Immature natural killer cell (primary cell): ENCODE results near the gene MROH9. TPM values are rescaled to one million over a fixed set of nuclear protein-coding genes. Genes with fewer than 3 reads are reported as not detected.

Experiments
- DNase-seq, 3 donors: peaks; one replicate each; pipeline ENCODE4 v3.0.0; 2022; ENCODE audit warnings: mixed read lengths in 1 of 3
- H3K27ac Mint-ChIP-seq, 6 donors: one replicate each; pipeline ENCODE4 v1.8.0; 2020; ENCODE audit warnings: mixed read lengths in 6 of 6, mild to moderate bottlenecking in 5 of 6, inconsistent platforms in 4 of 6, moderate library complexity in 3 of 6
- H3K27me3 Mint-ChIP-seq, 3 donors: one replicate each; pipeline ENCODE4 v1.8.0; 2020 to 2021; ENCODE audit warnings: low read depth in 3 of 3, mild to moderate bottlenecking in 3 of 3, mixed read lengths in 3 of 3, moderate library complexity in 3 of 3, inconsistent platforms in 1 of 3
- H3K36me3 Mint-ChIP-seq, 3 donors: one replicate each; pipeline ENCODE4 v1.8.0; 2020; ENCODE audit warnings: mixed read lengths in 3 of 3, inconsistent platforms in 2 of 3, mild to moderate bottlenecking in 2 of 3
- H3K4me1 Mint-ChIP-seq, 2 donors: one replicate each; pipeline ENCODE4 v1.8.0; 2020; ENCODE audit warnings: inconsistent platforms in 2 of 2, mild to moderate bottlenecking in 2 of 2, mixed read lengths in 2 of 2, moderate library complexity in 1 of 2
- H3K4me3 Mint-ChIP-seq, 5 donors: one replicate each; pipeline ENCODE4 v1.8.0; 2020; ENCODE audit warnings: mild to moderate bottlenecking in 5 of 5, mixed read lengths in 5 of 5, inconsistent platforms in 3 of 5, moderate library complexity in 3 of 5
- H3K9me3 Mint-ChIP-seq, 6 donors: one replicate each; pipeline ENCODE4 v1.8.0; 2020; ENCODE audit warnings: mild to moderate bottlenecking in 6 of 6, mixed read lengths in 6 of 6, inconsistent platforms in 4 of 6, moderate library complexity in 3 of 6
- polyA plus RNA-seq, 3 donors: library from polyadenylated mRNA; unstranded; fragments of 300-500 nt; fragmentation: Illumina TruSeq; gene quantifications; one replicate each; pipeline ENCODE4 v1.2.3, GENCODE V29; 2021

MROH9 gene
- polyA plus RNA-seq, 3 donors from 2014 or later, result not detected

DNA sequence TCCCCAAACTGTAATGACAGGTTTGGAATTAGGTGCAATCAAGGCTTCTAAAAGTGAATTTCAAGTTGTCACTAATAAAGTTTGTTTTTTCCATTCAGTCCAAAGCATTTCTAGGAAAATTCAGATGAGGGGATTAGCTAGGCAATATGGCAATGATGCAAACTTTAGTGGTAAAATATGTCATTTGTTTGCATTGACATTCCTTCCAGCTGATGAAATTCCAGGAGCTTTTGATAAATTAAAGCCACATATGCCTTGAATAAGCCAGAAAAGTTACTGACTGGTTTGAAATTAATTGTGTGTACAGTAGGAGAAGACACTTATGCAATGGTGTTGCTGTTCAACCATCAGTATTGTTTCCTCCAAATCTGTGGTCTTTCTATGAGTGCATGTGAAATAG is 57.8 kb downstream of the MROH9 start:
- H3K36me3 Mint-ChIP-seq, result no peaks in the 10 kb centered on the region
- no peak overlapping the region for H3K27ac Mint-ChIP-seq
- peaks cover 0 to 5% (median 2%) of the 10 kb centered on the region in 3 donors for H3K27me3 Mint-ChIP-seq
- H3K4me3 Mint-ChIP-seq, result no peak overlapping the region
- H3K9me3 Mint-ChIP-seq, result no peaks in the 10 kb centered on the region
- DNase-seq, result no peak
- H3K4me1 Mint-ChIP-seq, result no peaks in the 10 kb centered on the region

DNA sequence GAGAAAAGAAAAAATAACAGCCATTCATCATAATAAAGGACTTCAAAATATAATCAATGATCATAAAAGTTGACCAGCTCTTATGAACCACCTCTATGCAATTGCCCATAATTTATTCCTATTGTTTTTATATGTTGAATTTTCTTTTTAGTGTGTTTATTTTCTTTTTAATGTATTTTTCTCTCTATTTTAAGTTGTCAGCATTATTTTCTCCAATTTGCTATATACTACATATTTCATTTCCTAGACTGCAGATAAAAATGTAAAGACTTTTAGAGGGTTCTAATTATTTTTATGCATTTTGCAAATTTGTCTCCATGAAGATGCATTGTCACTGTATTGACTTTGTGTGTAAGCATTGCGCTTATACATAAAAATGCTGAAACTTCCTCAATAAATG is 58.4 kb downstream of the MROH9 start:
- no peak overlapping the region for H3K4me3 Mint-ChIP-seq
- no peak for DNase-seq
- H3K27me3 Mint-ChIP-seq, result peaks cover 0 to 7% (median 2%) of the 10 kb centered on the region in 3 donors
- no peaks in the 10 kb centered on the region for H3K4me1 Mint-ChIP-seq
- no peaks in the 10 kb centered on the region for H3K9me3 Mint-ChIP-seq
- H3K27ac Mint-ChIP-seq, result no peak overlapping the region
- H3K36me3 Mint-ChIP-seq, result no peaks in the 10 kb centered on the region

DNA sequence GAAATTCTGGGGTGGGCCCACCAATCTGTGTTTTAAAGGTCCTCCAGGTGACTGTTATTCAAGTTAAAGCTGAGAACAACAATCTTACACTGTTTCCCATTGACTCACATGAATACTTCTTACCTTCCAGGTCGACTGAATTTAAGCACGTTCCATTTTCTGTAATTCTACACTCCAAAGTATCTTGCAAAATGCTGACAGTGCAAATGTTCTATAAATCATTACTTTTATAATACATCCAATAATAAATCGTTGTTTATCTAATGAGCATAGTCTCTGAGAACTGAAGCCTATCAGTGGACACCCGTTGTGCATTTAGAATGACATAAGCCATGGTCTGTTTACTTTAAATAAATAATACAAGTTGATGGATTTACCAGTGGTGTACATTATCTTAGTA is 79.5 kb downstream of the MROH9 start:
- Mint-ChIP-seq H3K4me3 (no peak overlapping the region), H3K27ac (no peak overlapping the region), H3K9me3 (peaks cover 0 to 11% (median 2%) of the 10 kb centered on the region in 6 donors), H3K36me3 (no peaks in the 10 kb centered on the region), H3K27me3 (peaks cover 0 to 14% (median 2%) of the 10 kb centered on the region in 3 donors), H3K4me1 (no peaks in the 10 kb centered on the region)
- DNase-seq, result no peak

DNA sequence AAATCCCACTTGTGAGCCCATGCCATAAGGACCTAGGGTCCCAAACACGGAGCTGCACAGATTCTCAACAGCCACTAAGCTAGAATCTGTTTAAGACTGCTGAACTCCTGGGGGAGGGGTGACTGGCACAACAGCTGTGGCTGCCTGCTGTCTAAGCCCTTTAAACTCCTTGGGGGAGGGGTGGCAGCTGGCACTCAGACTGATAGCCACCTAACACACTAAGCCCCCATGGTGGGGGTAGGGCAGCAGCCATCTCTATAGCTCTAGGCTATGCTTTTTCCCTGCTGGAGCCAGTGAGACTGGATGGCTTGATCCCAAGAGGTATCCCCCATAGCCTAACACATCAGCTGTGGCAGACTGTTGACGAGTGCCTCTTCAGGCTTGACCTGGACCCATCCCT is 82.1 kb downstream of the MROH9 start:
- H3K36me3 Mint-ChIP-seq, result no peaks in the 10 kb centered on the region
- no peak overlapping the region for H3K4me3 Mint-ChIP-seq
- no peaks in the 10 kb centered on the region for H3K4me1 Mint-ChIP-seq
- H3K27me3 Mint-ChIP-seq, result peaks cover 0 to 14% (median 2%) of the 10 kb centered on the region in 3 donors
- no peak for DNase-seq
- H3K9me3 Mint-ChIP-seq, result peaks cover 0 to 13% (median 4%) of the 10 kb centered on the region in 6 donors
- H3K27ac Mint-ChIP-seq, result no peak overlapping the region

DNA sequence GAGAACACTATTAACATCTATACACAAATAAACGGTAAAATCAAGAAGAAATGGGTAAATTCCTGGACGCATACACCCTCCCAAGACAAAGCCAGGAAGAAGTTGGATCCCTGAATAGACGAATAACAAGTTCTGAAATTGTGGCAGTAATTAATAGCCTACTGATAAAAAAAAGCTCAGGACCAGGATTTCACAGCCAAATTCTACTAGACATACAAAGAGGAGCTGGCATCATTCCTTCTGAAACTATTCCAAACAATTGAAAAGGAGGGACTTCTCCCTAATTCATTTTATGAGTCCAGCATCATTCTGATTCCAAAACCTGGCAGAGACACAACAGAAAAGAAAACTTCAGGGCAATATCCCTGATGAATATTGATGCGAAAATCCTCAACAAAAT is 84.6 kb downstream of the MROH9 start:
- DNase-seq, result no peak
- no peak overlapping the region for H3K4me3 Mint-ChIP-seq
- H3K27ac Mint-ChIP-seq, result no peak overlapping the region
- peaks cover 0 to 10% (median 3%) of the 10 kb centered on the region in 6 donors for H3K9me3 Mint-ChIP-seq
- no peaks in the 10 kb centered on the region for H3K36me3 Mint-ChIP-seq
- H3K4me1 Mint-ChIP-seq, result no peaks in the 10 kb centered on the region
- peaks cover 0 to 9% (median 5%) of the 10 kb centered on the region in 3 donors for H3K27me3 Mint-ChIP-seq

DNA sequence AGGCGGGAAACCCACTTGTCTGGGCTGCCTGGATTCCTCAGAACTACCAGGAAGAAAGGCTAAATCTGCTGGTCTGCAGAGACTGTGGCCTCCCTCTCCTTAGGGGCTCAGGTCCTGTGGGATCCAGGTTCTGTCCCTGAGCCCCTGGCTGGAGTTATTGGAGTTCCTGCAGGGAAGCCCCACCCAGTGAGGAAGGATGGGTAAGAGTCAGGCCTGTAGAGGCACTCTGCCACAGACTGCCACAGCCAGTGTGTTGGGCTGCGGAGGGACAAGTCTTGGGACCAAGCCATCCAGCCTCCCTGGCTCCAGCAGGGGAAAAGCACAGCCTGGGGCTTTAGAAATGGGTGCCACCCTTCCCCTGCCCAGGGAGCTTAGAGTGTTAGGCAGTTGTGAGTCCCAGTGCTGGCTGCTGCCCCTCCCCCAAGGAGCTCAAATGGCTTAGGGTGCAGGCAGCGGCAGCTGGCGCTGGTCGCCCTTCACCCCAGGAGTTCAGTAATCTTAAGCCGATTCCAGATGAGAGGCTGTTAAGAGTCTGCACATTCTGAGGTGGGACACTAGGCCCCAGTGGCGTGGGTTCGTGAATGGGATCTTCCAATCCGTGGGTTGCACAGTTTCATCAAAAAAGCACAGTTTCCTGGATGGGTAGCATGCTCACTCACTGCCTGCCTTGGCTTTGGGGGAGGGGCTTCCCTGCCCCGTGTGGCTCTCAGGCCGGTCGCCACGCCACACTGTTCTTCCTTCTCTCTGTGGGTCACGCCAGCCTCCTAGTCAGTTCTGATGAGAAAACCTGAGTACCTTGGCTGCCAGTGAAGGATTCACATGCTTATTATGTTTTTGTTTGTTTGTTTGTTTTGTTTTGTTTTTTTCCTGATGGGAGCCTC is 97.7 kb downstream of the MROH9 start:
- Mint-ChIP-seq H3K4me1 (no peaks in the 10 kb centered on the region), H3K4me3 (no peak overlapping the region), H3K9me3 (peaks cover 0 to 20% (median 5%) of the 10 kb centered on the region in 6 donors), H3K27ac (no peak overlapping the region), H3K36me3 (no peaks in the 10 kb centered on the region), H3K27me3 (peaks cover 3 to 4% (median 4%) of the 10 kb centered on the region in 3 donors)
- no peak for DNase-seq

DNA sequence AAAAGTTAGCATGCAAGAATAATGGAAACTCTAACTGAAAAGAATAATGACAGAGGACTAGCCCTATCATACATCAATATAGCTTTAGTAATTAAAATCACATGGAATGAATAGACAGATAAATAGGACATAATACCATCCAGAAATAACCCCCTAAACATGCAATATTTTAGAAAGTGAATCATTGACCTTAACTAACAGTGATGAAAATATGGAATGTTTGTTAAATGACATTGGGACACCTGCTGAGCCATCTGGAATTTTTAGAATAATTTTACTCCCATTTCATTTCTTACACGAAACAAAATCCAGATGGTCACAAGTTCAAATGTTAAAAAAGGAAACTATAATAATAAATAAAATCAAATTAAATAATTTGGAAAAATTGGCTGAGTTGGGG is 102.3 kb downstream of the MROH9 start:
- no peaks in the 10 kb centered on the region for H3K36me3 Mint-ChIP-seq
- H3K9me3 Mint-ChIP-seq, result peaks cover 0 to 5% (median 2%) of the 10 kb centered on the region in 6 donors

DNA sequence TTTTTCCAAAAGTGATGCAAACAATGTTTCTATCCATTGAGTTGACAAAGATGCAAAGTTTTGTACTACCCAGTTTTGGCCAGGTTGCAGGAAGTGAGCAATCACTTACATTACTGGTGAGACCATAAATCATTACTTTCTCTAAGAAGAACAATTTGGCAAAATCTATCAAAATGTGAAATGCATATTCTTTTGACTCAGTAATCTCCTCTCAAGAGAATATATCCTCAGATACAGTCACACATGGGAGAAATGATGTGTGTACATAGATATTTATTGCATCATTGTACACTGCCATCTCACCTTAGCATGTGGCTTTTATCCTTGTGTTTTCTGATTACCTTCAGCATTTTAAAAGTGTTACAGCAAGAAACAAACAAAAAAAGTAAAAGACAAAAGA is 103.0 kb downstream of the MROH9 start:
- peaks cover 0 to 9% (median 3%) of the 10 kb centered on the region in 6 donors for H3K9me3 Mint-ChIP-seq
- no peaks in the 10 kb centered on the region for H3K36me3 Mint-ChIP-seq
- H3K4me1 Mint-ChIP-seq, result no peaks in the 10 kb centered on the region
- peaks cover 2 to 4% (median 3%) of the 10 kb centered on the region in 3 donors for H3K27me3 Mint-ChIP-seq
- H3K27ac Mint-ChIP-seq, result no peak overlapping the region
- DNase-seq, result no peak
- no peak overlapping the region for H3K4me3 Mint-ChIP-seq

More for the DNA sequence above, 102.3 kb downstream of the MROH9 start:
- no peak overlapping the region for H3K4me3 Mint-ChIP-seq
- DNase-seq, result no peak
- H3K27ac Mint-ChIP-seq, result no peak overlapping the region
- peaks cover 2 to 3% (median 2%) of the 10 kb centered on the region in 3 donors for H3K27me3 Mint-ChIP-seq
- no peaks in the 10 kb centered on the region for H3K4me1 Mint-ChIP-seq

DNA sequence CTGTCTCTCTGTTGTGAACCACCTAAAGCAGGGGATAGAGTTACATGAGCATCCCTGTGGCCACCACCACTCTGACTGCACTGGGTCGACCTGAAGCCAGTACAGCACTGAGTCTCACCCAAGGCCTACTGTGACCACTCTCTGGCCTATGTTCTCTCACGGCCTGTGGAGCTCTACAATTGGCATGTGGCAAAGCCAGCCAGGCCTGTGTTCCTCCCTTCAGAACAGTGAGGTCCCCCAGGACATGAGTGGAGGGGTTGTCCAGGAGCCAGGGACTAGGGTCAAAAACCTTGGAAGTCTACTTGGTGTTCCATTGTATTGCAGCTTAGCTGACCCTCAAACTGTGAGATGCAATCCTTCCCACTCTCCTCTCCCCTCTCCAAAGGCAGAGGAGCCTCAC is 112.7 kb downstream of the MROH9 start:
- H3K27me3 Mint-ChIP-seq, result peaks cover 0 to 2% (median 2%) of the 10 kb centered on the region in 3 donors
- H3K27ac Mint-ChIP-seq, result no peak overlapping the region
- no peak for DNase-seq
- peaks cover 6 to 31% (median 16%) of the 10 kb centered on the region in 6 donors for H3K9me3 Mint-ChIP-seq
- no peaks in the 10 kb centered on the region for H3K4me1 Mint-ChIP-seq
- no peaks in the 10 kb centered on the region for H3K36me3 Mint-ChIP-seq
- H3K4me3 Mint-ChIP-seq, result no peak overlapping the region

DNA sequence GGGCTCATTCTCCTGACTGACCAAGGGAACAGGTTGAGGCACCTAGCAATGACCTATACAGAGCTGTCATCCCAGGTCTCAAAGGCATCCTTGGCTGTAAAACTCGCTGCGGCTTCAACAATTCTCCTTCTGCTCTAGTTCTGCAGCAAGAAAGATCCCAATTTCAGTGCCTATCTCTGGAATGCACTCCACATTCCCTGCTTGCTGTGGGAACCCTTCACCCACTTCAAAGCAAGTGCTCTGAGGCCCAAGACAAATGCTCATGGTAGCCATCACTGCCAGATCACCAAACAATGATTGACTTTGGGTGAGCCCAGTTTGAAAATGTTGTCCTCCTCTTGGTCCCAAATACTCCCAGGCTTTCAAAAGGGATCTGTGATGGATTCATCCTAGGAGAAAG is 117.6 kb downstream of the MROH9 start:
- Mint-ChIP-seq H3K36me3 (peaks cover 0 to 2% (median 0%) of the 10 kb centered on the region in 3 donors), H3K27ac (no peak overlapping the region), H3K4me3 (no peak overlapping the region), H3K9me3 (peaks cover 2 to 21% (median 7%) of the 10 kb centered on the region in 6 donors), H3K4me1 (no peaks in the 10 kb centered on the region), H3K27me3 (peaks cover 0 to 3% (median under 1%) of the 10 kb centered on the region in 3 donors)
- DNase-seq, result no peak

DNA sequence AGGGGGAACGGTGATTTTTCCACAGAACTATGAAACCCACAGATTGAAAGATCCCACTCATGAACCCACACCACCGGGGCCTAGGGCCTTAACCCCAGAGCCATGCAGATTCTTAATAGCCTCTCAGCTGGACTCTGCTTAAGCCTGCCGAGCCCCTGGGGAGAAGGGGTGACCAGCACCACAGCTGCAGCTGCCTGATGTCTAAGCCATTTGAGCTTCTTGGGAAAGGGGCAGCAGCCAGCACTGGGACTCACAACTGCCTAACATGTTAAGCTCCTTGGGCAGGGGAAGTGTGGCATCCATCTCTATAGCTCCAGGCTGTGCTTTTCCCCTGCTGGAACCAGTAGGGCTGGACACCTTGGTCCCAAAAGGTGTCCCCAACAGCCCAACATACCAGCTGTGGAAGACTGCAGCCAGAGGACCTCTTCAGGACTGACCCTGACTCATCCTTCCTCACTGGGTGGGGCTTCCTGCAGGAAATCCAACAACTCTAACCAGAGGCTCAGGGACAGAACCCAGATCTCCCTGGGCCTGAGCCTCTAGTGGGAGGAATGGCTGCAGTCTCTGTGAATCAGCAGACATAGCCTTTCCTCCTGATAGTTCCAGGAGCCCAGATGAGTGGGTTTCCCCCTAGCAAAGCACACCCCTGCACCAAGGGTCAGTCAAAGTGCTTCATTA is 120.8 kb downstream of the MROH9 start:
- no peak overlapping the region for H3K27ac Mint-ChIP-seq
- peaks cover 0 to 11% (median 3%) of the 10 kb centered on the region in 6 donors for H3K9me3 Mint-ChIP-seq

DNA sequence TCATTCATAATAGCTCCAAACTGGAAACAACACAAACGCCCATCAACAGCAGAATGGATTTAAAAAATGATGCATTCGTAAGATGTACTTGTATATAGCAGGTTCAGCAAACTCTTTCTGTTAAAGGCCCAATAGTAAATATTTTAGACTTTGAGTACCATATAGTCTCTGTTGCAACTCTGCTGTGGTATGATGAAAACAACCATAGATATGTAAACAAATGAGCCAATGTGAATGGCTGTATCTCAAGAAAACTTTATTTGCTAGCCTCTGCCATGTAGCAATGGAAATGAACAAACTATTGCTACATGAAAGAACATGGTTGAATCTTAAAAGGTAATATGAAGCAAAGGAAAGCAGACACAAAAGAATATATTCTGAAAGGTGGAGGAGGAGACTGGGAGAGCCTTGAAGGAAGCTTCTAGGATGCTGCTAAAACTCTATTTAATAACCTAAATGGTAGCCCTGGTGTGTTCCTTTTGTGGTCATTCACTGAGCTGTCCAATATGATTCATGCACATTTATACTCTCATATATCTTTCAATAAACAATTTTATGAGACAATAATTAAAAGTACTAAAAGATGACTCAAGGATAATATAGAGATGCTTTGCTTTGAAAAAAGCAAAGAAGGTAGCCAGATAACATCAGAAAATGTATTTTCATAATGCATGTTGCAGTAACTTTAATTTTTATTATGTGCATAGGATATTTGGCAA is 126.2 kb downstream of the MROH9 start:
- no peaks in the 10 kb centered on the region for H3K36me3 Mint-ChIP-seq
- no peak overlapping the region for H3K27ac Mint-ChIP-seq
- peaks cover 0 to 7% (median 1%) of the 10 kb centered on the region in 6 donors for H3K9me3 Mint-ChIP-seq
- H3K4me3 Mint-ChIP-seq, result no peak overlapping the region
- H3K27me3 Mint-ChIP-seq, result peaks cover 0 to 1% (median under 1%) of the 10 kb centered on the region in 3 donors
- H3K4me1 Mint-ChIP-seq, result no peaks in the 10 kb centered on the region
- no peak for DNase-seq

More for the DNA sequence above, 120.8 kb downstream of the MROH9 start:
- peaks cover 0 to 2% (median 0%) of the 10 kb centered on the region in 3 donors for H3K36me3 Mint-ChIP-seq
- no peak overlapping the region for H3K4me3 Mint-ChIP-seq
- DNase-seq, result no peak
- peaks cover 0 to 3% (median 1%) of the 10 kb centered on the region in 3 donors for H3K27me3 Mint-ChIP-seq
- H3K4me1 Mint-ChIP-seq, result no peaks in the 10 kb centered on the region

DNA sequence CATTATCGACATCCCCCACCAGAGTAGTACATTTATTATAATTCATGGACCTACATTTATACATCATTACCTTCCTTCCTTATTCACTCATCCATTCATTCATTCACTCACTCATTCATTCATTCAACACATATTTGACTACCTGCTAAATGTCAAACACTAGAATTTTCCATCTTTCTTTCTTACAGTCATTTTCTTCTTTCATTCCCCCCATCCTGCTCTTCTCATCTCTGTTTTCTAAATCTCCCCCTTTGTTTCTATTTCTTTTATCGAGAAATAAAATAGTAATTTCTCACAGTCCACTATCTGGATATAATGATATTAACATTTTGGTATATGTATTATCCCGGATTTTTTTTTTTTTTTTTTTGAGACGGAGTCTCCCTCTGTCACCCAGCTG is 127.6 kb downstream of the MROH9 start:
- Mint-ChIP-seq H3K9me3 (peaks cover 0 to 5% (median 0%) of the 10 kb centered on the region in 6 donors), H3K36me3 (no peaks in the 10 kb centered on the region), H3K27ac (no peak overlapping the region), H3K4me1 (no peaks in the 10 kb centered on the region), H3K27me3 (peaks cover 0 to 1% (median 1%) of the 10 kb centered on the region in 3 donors), H3K4me3 (no peak overlapping the region)
- DNase-seq, result no peak
